NT2/D1 (cell line): ENCODE measurements around the gene MED28.

ENCODE experiments used
- SUZ12 ChIP-seq: IDR thresholded peaks from 2 replicates; pipeline ENCODE4 v1.6.1; 2011; ENCODE audit not compliant: insufficient read length, insufficient read depth; ENCODE audit errors: extremely low read depth
- ZNF274 ChIP-seq: IDR thresholded peaks from 2 replicates; pipeline ENCODE4 v1.6.1; 2011; ENCODE audit warnings: mild to moderate bottlenecking, low read depth, low read length

DNA sequence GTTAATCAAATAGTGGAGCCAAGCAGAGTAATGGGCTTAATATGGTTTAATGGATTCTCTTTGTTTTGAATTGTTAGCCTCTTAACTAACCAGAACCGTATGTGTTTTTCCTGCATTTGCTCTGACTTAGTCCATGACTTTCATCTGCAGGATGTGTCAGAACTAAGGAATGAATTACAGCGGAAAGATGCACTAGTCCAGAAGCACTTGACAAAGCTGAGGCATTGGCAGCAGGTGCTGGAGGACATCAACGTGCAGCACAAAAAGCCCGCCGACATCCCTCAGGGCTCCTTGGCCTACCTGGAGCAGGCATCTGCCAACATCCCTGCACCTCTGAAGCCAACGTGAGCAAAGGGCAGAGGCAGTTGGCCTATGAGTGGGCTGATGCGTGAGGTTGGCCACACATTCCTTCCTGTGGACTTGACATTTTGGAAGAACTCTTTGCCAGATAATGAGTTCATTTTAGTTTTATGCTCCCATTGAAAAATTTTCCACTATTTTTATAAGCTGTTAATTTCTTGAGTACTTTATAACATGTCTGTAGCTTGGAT is 9.1 kb downstream of the MED28 start:
- no peak for TF ChIP-seq SUZ12
- no peak for TF ChIP-seq ZNF274
